ENCODE measurements around the gene RFX5. TPM values are rescaled to one million over a fixed set of nuclear protein-coding genes. Genes with fewer than 3 reads are reported as not detected.
A peak's percentile ranks its signal among the peaks of the same experiment; 100 is the strongest.

RFX5 gene
- total RNA-seq, 1 donor from 2014 or later = 61.3 TPM

- peak; percentile 8 for DNase-seq (ENCODE audit: low read depth)
- Histone ChIP-seq H4K20me1 (ENCODE audit: insufficient read depth, low read length) (no peaks in the 10 kb centered on the region), H3K4me3 (ENCODE audit: insufficient read depth, low read depth, low read length) (no peak overlapping the region), H3K27ac (ENCODE audit: low read depth, low read length) (no peak overlapping the region), H3K9ac (ENCODE audit: low read length) (no peak overlapping the region), H2AFZ (ENCODE audit: low read depth, low read length) (no peak overlapping the region), H3K36me3 (ENCODE audit: insufficient read depth, low read length) (no peaks in the 10 kb centered on the region), H3K9me3 (ENCODE audit: insufficient read depth, low read depth, low read length) (no peaks in the 10 kb centered on the region), H3K79me2 (ENCODE audit: insufficient read depth, low read length) (no peaks in the 10 kb centered on the region), H3K4me2 (ENCODE audit: low read length) (peak overlapping the region; percentile 81), H3K27me3 (ENCODE audit: insufficient read depth, low read length) (no peaks in the 10 kb centered on the region), H3K4me1 (ENCODE audit: insufficient read depth, low read length) (peaks cover 10% of the 10 kb centered on the region)
- peaks cover 3% of the 10 kb centered on the region for H3K4me1 Mint-ChIP-seq (ENCODE audit: low read depth, unreplicated experiment)
- FAIRE-seq = no peak
- H3K27me3 Mint-ChIP-seq (ENCODE audit: low read depth, unreplicated experiment) = peaks cover 4% of the 10 kb centered on the region
- H3K27ac Mint-ChIP-seq (ENCODE audit: unreplicated experiment) = no peak overlapping the region
- H3K4me3 Mint-ChIP-seq (ENCODE audit: unreplicated experiment) = peak overlapping the region; percentile 54
- no peaks in the 10 kb centered on the region for H3K9me3 Mint-ChIP-seq (ENCODE audit: unreplicated experiment)
- no peak for TF ChIP-seq EZH2 (IDR thresholded peaks at IDR 0.05; ENCODE audit: insufficient read depth, low read length)
- no peak for TF ChIP-seq CTCF (IDR thresholded peaks at IDR 0.05; ENCODE audit: insufficient read depth, low read depth, low read length)
- no peaks in the 10 kb centered on the region for H3K36me3 Mint-ChIP-seq (ENCODE audit: low read depth, unreplicated experiment)
Measured at GRCh38 chr1:151371370-151372057, 24.5 kb upstream of the RFX5 start.

GRCh38 chr1:151370211-151370911 is 23.3 kb upstream of the RFX5 start:
- Mint-ChIP-seq H3K27ac (ENCODE audit: unreplicated experiment) (no peak overlapping the region), H3K36me3 (ENCODE audit: low read depth, unreplicated experiment) (peaks cover 2% of the 10 kb centered on the region), H3K4me1 (ENCODE audit: low read depth, unreplicated experiment) (peaks cover 3% of the 10 kb centered on the region), H3K27me3 (ENCODE audit: low read depth, unreplicated experiment) (peaks cover 9% of the 10 kb centered on the region), H3K9me3 (ENCODE audit: unreplicated experiment) (peaks cover 3% of the 10 kb centered on the region), H3K4me3 (ENCODE audit: unreplicated experiment) (no peak overlapping the region)
- TF ChIP-seq EZH2 (IDR thresholded peaks at IDR 0.05; ENCODE audit: insufficient read depth, low read length) (no peak), CTCF (IDR thresholded peaks at IDR 0.05; ENCODE audit: insufficient read depth, low read depth, low read length) (no peak)
- Histone ChIP-seq H2AFZ (ENCODE audit: low read depth, low read length) (no peak overlapping the region), H3K4me3 (ENCODE audit: insufficient read depth, low read depth, low read length) (no peak overlapping the region), H3K4me2 (ENCODE audit: low read length) (no peak overlapping the region), H4K20me1 (ENCODE audit: insufficient read depth, low read length) (no peaks in the 10 kb centered on the region), H3K4me1 (ENCODE audit: insufficient read depth, low read length) (peaks cover 10% of the 10 kb centered on the region), H3K9me3 (ENCODE audit: insufficient read depth, low read depth, low read length) (no peaks in the 10 kb centered on the region), H3K27me3 (ENCODE audit: insufficient read depth, low read length) (no peaks in the 10 kb centered on the region), H3K79me2 (ENCODE audit: insufficient read depth, low read length) (no peaks in the 10 kb centered on the region), H3K9ac (ENCODE audit: low read length) (no peak overlapping the region), H3K27ac (ENCODE audit: low read depth, low read length) (no peak overlapping the region), H3K36me3 (ENCODE audit: insufficient read depth, low read length) (no peaks in the 10 kb centered on the region)
- FAIRE-seq (no peak), DNase-seq (ENCODE audit: low read depth) (no peak)

GRCh38 chr1:151369621-151370048 is 22.6 kb upstream of the RFX5 start:
- no peak overlapping the region for H3K9ac ChIP-seq (ENCODE audit: low read length)
- H3K4me1 ChIP-seq (ENCODE audit: insufficient read depth, low read length) = peaks cover 10% of the 10 kb centered on the region
- no peak overlapping the region for H3K27ac Mint-ChIP-seq (ENCODE audit: unreplicated experiment)
- H3K4me3 ChIP-seq (ENCODE audit: insufficient read depth, low read depth, low read length) = no peak overlapping the region
- no peak overlapping the region for H3K27ac ChIP-seq (ENCODE audit: low read depth, low read length)
- DNase-seq (ENCODE audit: low read depth) (no peak), FAIRE-seq (no peak)
- peaks cover 3% of the 10 kb centered on the region for H3K4me1 Mint-ChIP-seq (ENCODE audit: low read depth, unreplicated experiment)
- peaks cover 6% of the 10 kb centered on the region for H3K9me3 Mint-ChIP-seq (ENCODE audit: unreplicated experiment)
- H3K9me3 ChIP-seq (ENCODE audit: insufficient read depth, low read depth, low read length) = no peaks in the 10 kb centered on the region
- TF ChIP-seq CTCF (IDR thresholded peaks at IDR 0.05; ENCODE audit: insufficient read depth, low read depth, low read length) (no peak), EZH2 (IDR thresholded peaks at IDR 0.05; ENCODE audit: insufficient read depth, low read length) (no peak)
- H3K4me2 ChIP-seq (ENCODE audit: low read length) = no peak overlapping the region
- H3K36me3 Mint-ChIP-seq (ENCODE audit: low read depth, unreplicated experiment) = peaks cover 4% of the 10 kb centered on the region
- H2AFZ ChIP-seq (ENCODE audit: low read depth, low read length) = no peak overlapping the region
- H3K27me3 Mint-ChIP-seq (ENCODE audit: low read depth, unreplicated experiment) = peaks cover 8% of the 10 kb centered on the region
- no peaks in the 10 kb centered on the region for H3K27me3 ChIP-seq (ENCODE audit: insufficient read depth, low read length)
- H4K20me1 ChIP-seq (ENCODE audit: insufficient read depth, low read length) = no peaks in the 10 kb centered on the region
- H3K36me3 ChIP-seq (ENCODE audit: insufficient read depth, low read length) = no peaks in the 10 kb centered on the region
- H3K79me2 ChIP-seq (ENCODE audit: insufficient read depth, low read length) = no peaks in the 10 kb centered on the region
- no peak overlapping the region for H3K4me3 Mint-ChIP-seq (ENCODE audit: unreplicated experiment)
